RPMI7951 (cell line): ENCODE measurements around the gene BOD1. TPM values are rescaled to one million over a fixed set of nuclear protein-coding genes. Genes with fewer than 3 reads are reported as not detected.
A peak's percentile ranks its signal among the peaks of the same experiment; 100 is the strongest.
"Not testable (repeated sequence)": the region's sequence is repeated elsewhere in the genome, so short reads cannot be mapped to it uniquely, and the experiment has no call there.

Experiments
- DNase-seq: peaks from one replicate; pipeline ENCODE4 v3.0.0-alpha.2; 2012; ENCODE audit warnings: low read depth
- total RNA-seq: library from RNA; depleted of rRNA; stranded (reverse); fragments of >200 nt; shearing (Covaris generic); gene quantifications from 2 replicates; pipeline ENCODE4 v1.2.3, GENCODE V29; 2014

BOD1 gene
- total RNA-seq, 1 experiment from 2014 or later = 50.3 TPM

GRCh38 chr5:173615884-173616576 lies 420 bp downstream of the BOD1 start:
- peak; percentile 74 for DNase-seq

DNA sequence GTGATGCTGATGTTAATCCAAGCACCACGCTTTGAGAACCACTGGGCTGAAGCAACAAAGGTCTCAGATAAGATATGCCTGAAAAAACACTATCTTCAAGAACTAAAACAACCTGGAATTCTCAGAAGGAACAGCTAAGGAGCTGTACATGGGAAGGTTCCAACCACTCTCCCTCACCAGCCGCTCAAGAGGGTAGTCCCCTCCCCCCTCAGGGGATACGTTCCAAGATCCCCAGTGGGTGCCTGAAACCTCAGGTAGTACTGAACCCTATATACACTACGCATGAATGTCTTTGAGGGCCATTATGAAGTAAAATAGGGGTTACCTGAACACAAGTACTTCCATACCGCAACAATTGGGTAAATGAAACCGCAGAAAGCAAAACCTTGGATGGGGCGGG lies 1.9 kb downstream of the BOD1 start:
- no peak for DNase-seq

DNA sequence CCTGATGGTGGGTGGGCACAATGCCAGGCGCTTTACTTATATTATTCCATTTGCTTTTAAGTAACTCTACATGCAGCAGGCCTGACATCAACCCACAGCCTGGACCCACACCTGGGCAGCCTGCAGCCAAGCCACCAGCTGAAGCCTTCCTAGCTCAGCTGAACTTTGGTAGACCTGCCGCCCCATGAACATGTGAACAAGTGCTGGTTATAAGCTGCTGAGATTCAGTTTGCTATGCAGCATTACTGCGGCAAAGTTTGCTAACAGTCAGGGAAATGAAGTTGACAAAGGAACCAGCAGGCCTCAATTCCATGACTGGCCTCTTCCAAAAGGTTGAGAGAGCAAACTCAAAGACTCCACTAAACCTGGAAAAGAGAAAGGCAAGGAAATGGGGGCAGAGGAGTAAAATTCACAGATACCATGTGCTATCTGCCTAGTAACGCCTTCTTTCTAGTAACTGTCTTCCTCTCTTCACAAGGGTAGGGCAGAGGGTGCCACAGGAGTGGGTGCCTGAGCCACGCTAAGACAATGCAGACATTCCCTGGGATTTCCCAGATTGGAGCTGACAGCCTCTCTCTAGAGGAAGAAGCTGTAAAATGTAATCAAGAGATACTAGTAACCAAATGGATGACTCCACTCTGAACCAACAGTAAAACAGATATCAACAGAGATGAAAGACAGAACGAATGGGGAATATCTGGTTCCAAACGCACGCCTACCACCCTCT lies 2.9 kb downstream of the BOD1 start:
- no peak for DNase-seq

DNA sequence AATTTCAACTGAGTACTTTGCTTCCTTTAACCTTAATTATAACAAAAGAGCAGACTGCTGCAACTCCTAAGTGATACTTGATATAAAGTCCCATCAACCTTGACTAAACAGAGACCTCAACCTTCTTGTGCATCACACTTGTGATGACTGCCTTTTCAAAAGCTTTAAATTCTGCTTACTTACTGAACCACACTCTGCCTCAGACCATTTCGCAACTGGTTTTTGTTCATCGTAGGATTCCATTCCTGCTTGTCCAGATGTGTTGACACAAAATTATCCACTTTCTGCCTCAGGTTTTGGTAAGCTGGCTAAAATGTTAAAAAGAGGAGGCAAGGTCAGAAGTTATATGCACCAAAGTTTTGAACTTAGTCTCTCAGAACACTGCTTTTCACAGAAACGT lies 3.5 kb downstream of the BOD1 start:
- no peak for DNase-seq

GRCh38 chr5:173611706-173612105 lies 4.7 kb downstream of the BOD1 start:
- DNase-seq = no peak

DNA sequence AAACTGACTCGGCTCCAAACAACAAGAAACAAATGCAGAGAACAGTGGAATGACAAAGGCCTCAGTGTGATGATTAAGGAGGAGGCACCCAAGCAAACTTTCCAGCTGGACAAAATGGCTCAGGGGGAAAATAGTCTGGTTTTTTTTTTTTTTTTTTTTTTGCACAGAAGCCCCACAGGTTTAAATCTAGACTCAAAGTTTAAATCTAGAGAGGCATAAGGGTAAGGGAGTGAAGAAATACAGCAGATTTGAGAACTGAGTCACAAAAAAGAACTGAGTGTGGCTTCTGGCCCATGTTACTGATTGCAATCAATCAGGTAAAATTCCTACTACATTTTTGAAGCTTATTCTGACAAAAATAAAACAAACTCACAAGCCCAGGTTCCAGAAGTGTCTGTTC lies 12.3 kb downstream of the BOD1 start:
- DNase-seq = no peak

GRCh38 chr5:173602423-173602822 lies 14.0 kb downstream of the BOD1 start:
- peak; percentile 42 for DNase-seq

GRCh38 chr5:173598686-173599085 lies 17.8 kb downstream of the BOD1 start:
- peak; percentile 18 for DNase-seq

- no peak for DNase-seq
These were observed 19.1 kb downstream of the BOD1 start for GRCh38 chr5:173597304-173597703.

- no peak for DNase-seq
These were observed 20.6 kb downstream of the BOD1 start for GRCh38 chr5:173595841-173596240.

DNA sequence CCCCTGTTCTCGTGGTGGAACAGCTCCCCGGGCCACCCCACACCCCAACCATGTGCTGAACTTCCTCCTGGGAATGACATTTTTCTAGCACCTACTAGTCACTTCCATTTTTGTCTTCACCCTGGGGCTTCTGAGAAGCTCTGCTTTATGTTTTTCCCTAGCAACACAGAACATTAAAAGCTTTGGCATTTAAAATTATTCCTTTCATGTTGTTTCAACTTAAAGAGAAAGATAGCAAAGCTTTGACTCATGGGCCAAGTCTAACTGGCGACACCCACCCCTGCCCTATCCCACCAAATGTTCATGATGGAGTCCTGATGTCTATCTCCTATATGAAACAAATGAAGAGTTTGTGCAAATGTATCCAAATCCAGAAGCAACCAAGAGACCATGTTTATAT lies 22.4 kb downstream of the BOD1 start:
- DNase-seq = no peak

- DNase-seq = no peak
These were observed 24.3 kb downstream of the BOD1 start for GRCh38 chr5:173592050-173592669.

DNA sequence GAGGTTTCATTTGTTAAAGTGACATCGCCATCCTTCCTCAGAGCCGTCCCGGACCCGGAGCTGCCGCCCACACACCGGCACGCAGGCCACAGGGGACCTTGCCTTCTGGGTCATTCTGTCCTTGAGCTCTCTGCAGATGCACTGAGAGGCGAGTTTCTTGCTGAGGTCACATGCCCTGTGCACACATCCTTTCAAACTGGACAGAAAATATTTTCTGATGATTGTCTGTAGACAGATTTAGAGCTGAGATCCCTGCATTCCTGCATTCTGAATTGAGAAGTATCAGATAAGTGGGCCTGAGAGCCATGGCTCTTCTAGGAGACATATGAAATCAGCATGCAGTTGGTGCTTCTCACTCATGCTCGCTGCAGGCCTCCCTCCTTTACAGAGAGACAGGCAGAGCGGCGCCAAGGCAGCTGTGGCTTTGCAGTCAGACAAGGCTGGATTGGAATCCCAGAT lies 25.4 kb downstream of the BOD1 start:
- no peak for DNase-seq

- no peak for DNase-seq
These were observed 25.9 kb downstream of the BOD1 start for GRCh38 chr5:173590436-173591055.

- DNase-seq = not testable (repeated sequence)
These were observed 30.3 kb downstream of the BOD1 start for GRCh38 chr5:173586133-173586532.

GRCh38 chr5:173583346-173583745 lies 33.1 kb downstream of the BOD1 start:
- peak; percentile 27 for DNase-seq

DNA sequence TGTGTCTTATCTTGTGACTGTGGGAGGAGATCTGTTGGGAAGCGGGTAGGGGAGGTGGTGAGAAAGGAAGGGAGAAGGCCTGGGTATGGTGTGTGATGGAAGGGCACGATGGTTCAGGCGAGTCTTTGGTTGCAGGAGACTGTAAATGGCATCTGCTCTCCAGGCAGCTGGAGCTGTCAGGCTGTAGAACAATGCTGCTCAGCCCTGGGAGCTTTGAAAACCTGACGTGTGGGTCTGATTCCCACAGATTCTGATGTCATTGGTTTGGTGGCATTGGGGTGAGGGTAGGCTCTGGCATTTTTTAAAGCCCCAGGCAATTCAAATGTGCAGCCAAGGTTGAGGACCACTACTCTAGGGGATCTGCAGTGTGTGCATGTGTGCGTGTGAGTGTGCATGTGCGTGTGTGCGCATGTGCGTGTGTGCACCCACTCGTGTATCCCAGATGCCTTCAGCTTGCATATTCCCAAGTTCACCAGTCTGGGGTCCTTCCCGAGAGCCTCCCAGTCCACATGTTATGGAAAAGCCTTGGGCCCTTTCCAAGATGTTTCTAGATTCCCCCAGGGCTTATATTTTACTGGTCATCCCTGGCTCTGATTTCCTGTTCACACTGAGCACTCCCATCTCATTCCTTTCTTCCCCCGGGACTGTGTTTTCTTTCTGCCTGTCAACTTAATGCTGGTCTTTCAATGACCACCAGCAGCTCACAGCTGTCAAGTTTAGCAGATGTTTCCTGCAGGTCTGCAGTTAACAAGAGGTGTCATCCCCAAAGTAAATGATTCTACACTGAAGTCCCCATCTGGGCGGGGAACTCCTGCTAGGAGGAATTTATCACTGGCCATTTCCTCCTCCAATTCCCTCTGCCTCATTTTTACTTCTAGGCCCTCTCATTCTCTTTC lies 34.0 kb downstream of the BOD1 start:
- peak; percentile 75 for DNase-seq

- DNase-seq = peak; percentile 31
These were observed 34.8 kb downstream of the BOD1 start for GRCh38 chr5:173581408-173582215.

DNA sequence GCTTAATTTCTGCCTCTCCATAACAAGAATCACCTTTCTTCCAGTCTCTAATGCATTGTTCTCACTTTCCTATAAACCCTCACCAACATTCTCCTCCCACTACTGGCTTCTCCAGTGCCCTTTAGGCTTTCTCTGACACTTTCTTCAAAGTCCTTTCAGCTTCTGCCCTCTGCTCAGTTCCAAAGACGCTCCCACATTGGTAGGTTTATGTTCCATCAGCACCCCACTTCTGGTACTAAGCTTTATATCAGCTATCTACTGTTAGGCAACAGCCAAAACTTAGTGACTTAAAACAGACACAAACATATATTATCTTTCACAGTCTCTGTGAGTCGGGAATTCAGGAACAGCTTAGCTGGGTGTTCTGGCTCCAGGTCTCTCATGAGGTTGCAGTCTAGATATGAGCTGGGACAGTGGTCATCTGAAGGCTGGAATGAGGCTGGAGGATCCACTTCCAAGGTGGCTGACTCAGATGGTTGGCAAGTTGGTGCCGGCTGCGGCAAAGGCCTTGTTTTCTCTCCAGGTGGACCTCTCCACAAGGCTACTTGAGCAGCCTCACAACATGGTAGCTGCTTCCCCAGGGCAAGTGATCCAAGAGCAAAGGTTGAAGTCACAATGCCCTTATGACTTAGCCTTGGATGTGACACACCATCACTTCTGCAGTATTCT lies 37.4 kb downstream of the BOD1 start:
- no peak for DNase-seq

DNA sequence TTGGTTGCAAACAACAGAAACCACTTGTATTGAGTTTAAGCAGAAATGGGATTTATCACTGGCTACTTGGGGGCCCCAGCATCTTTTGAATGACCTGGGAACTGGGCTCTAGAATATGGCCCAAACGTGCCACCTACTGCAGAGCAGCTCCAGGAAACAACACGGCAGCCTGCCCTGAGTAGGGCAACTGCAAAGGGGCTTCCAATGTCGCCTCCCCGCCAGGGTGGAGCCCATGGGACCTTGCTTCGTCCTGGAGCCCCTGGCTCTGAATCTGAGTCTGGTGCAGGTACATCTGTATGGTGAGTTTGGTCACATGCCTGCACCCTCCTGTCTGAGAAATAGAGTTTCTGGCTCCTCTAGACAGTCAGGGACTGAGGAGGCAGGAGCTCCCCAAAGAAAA lies 38.6 kb downstream of the BOD1 start:
- no peak for DNase-seq
